ENCODE measurements around the gene FAM171A2. TPM values are rescaled to one million over a fixed set of nuclear protein-coding genes. Genes with fewer than 3 reads are reported as not detected.
A peak's percentile ranks its signal among the peaks of the same experiment; 100 is the strongest.

Gene FAM171A2
- total and polyA plus RNA-seq, 2 of the 8 experiments (the other 6 are each of a cell fraction or from before 2014, with no cell fraction given): 21.9 to 24.1 TPM

- Histone ChIP-seq H3K18ac (ENCODE audit: extremely low read depth, low read length) (no peak overlapping the region), H4K5ac (ENCODE audit: insufficient read length, low read depth, low read length) (no peak overlapping the region), H2BK12ac (ENCODE audit: low read depth, low read length) (0 out of 2 replicates have a peak overlapping the region, but pooled peaks have one; percentile 60), H3K4me3 (ENCODE audit: extremely low read depth in 1 of 4, insufficient read depth in 2 of 4, low read depth in 3 of 4, low read length in 4 of 4) (no peak overlapping the region), H3K79me1 (ENCODE audit: low read depth, low read length) (no peaks in the 10 kb centered on the region), H2BK15ac (ENCODE audit: low read length) (no peak overlapping the region), H3K27ac (ENCODE audit: low read depth, low read length) (no peak overlapping the region), H2BK20ac (ENCODE audit: low read length) (no peak overlapping the region), H3K9ac (replicated peaks in 1 of 4; ENCODE audit: extremely low read depth in 1 of 4, low read depth in 3 of 4, low read length in 3 of 4) (no peak overlapping the region), H3K4me1 (replicated peaks in 1 of 4; ENCODE audit: control insufficient read depth in 3 of 4, insufficient read depth in 4 of 4, low read length in 3 of 4) (peaks cover 7 to 42% (median 30%) of the 10 kb centered on the region in 4 experiments), H4K20me1 (replicated peaks in 1 of 2; ENCODE audit: control insufficient read depth in 1 of 2, insufficient read depth in 2 of 2, low read length in 2 of 2) (peaks cover 0 to 6% of the 10 kb centered on the region in 2 experiments), H4K8ac (ENCODE audit: extremely low read depth, insufficient read depth, low read length) (no peak overlapping the region), H3K23ac (ENCODE audit: insufficient read length) (no peak overlapping the region), H3K23me2 (ENCODE audit: low read depth, low read length) (peaks cover 11% of the 10 kb centered on the region), H2AFZ (ENCODE audit: low read length) (no peak overlapping the region), H3K79me2 (ENCODE audit: control insufficient read depth in 1 of 2, insufficient read depth in 2 of 2, low read length in 2 of 2) (no peaks in the 10 kb centered on the region), H3K9me3 (ENCODE audit: insufficient read depth in 2 of 2, low read depth in 1 of 2, low read length in 1 of 2) (no peaks in the 10 kb centered on the region), H3K56ac (replicated peaks; ENCODE audit: insufficient read length, low read depth, low read length) (no peak overlapping the region), H2AK5ac (ENCODE audit: low read depth, low read length) (peak overlapping the region; percentile 28; the same call in 1 of the 2 replicates), H3K14ac (ENCODE audit: insufficient read length) (no peak overlapping the region), H3K36me3 (ENCODE audit: control insufficient read depth in 2 of 4, insufficient read depth in 4 of 4, low read length in 3 of 4) (no peaks in the 10 kb centered on the region), H4K91ac (replicated peaks; ENCODE audit: insufficient read length, low read length) (no peak overlapping the region), H3K4me2 (ENCODE audit: insufficient read depth in 1 of 2, low read depth in 2 of 2, low read length in 2 of 2) (peak overlapping the region in 1 of 2 experiments; percentile 37; a peak in 1 of 4 replicates), H3K4ac (replicated peaks; ENCODE audit: insufficient read length, low read depth, low read length) (no peak overlapping the region), H2BK120ac (replicated peaks; ENCODE audit: low read depth, low read length) (no peak overlapping the region), H2BK5ac (ENCODE audit: low read depth, low read length) (peak overlapping the region; percentile 52; the same call in 1 of the 2 replicates), H3K27me3 (replicated peaks in 1 of 4; ENCODE audit: control insufficient read depth in 3 of 4, extremely low read depth in 1 of 4, insufficient read depth in 3 of 4, low read length in 3 of 4) (peaks cover 0 to 13% (median 12%) of the 10 kb centered on the region in 4 experiments; a peak in 6 of 7 replicates)
- FAIRE-seq (no peak), DNase-seq (ENCODE audit: low read depth in 1 of 2, low spot score in 2 of 2) (no peak)
- no peak for TF ChIP-seq HDAC2 (IDR thresholded peaks at IDR 0.05; ENCODE audit: borderline replicate concordance in 1 of 2, low read depth in 2 of 2, low read length in 2 of 2)
- TF ChIP-seq YY1 (IDR thresholded peaks at IDR 0.05; ENCODE audit: low read depth, low read length): no peak
- no peak for TF ChIP-seq ZNF274 (IDR thresholded peaks at IDR 0.05; ENCODE audit: borderline replicate concordance, extremely low read depth, low read length)
- CTCF ChIA-PET (ENCODE audit: partially characterized antibody): interaction anchor here (0.6 to 3.7 kb wide), 20 partner anchors 9 to 452 kb away, joined by 3 to 24 read pairs (median 3); no protein-coding TSS in a partner anchor
- POLR2A ChIA-PET (ENCODE audit: partially characterized antibody): interaction anchor here (0.7 to 4.0 kb wide), 8 partner anchors 11 to 149 kb away, joined by 3 to 61 read pairs (median 3); partner anchors contain the start of genes SLC25A39 and UBTF
- 83% methylated on average over 2 of the region's 2 CpGs; no CpG with 5 or more reads in 1 of the 2 experiments for WGBS, 2 experiments (ENCODE audit: extremely low coverage in 1 of 2, insufficient coverage in 1 of 2, insufficient read length in 1 of 2, insufficient replicate concordance in 2 of 2, low coverage in 1 of 2, low lambda C conversion rate in 2 of 2, missing lambda C conversion rate in 1 of 2)
Measured at GRCh38 chr17:44310188-44310587, 53.5 kb downstream of the FAM171A2 start.

Measured in H1 (cell line).